ENCODE results near the gene CUTA. TPM values are rescaled to one million over a fixed set of nuclear protein-coding genes. Genes with fewer than 3 reads are reported as not detected.

The CUTA gene
- total and polyA plus RNA-seq, 2 of the 13 experiments (the other 11 are each of a cell fraction or from before 2014, with no cell fraction given) = 170 to 180 TPM

DNA sequence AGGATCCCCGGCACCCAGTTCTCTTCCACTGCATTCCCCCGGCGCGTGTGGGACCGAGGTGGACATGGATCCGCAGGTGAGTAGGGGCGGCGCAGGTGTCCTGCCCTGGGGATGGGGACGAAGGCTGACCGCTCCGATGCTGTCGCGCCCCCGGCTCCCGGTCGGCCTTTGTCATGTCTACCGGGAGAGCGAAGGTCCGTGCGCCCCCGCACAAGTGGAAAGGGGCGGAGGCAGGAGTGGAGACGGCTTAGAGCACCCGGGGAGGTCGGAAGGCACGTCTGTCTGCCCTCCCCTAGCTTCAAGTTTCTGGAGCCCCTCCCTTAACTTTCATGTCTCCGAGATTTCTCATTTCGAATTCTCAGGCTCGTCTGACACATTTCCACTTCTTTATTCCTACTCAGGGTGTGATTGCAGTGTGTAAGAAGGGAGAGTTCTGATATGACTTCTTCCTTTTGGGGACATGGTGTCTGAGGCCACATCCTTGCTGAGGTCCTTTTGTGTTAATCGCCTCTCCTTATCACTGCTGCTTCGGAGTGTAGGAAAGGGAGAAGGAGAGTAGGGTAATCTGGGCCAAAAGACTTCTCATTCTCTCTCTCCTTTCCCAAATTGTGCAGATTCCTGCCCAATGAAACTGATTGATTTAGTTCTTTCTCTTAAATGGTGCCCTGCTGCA, 25.8 kb downstream of the CUTA start (continued):
- TF ChIP-seq, protein P1, sequence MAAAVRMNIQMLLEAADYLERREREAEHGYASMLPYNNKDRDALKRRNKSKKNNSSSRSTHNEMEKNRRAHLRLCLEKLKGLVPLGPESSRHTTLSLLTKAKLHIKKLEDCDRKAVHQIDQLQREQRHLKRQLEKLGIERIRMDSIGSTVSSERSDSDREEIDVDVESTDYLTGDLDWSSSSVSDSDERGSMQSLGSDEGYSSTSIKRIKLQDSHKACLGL (CRISPR knock-in tag; IDR thresholded peaks at IDR 0.05) = peak; percentile 38; the same call in 1 of the 2 replicates
- TF ChIP-seq ZNF547 (CRISPR knock-in tag; IDR thresholded peaks at IDR 0.05) = peak; percentile 64; the same call in 1 of the 2 replicates
- TF ChIP-seq NFRKB (IDR thresholded peaks at IDR 0.05) = no peak
- TF ChIP-seq, protein P2, sequence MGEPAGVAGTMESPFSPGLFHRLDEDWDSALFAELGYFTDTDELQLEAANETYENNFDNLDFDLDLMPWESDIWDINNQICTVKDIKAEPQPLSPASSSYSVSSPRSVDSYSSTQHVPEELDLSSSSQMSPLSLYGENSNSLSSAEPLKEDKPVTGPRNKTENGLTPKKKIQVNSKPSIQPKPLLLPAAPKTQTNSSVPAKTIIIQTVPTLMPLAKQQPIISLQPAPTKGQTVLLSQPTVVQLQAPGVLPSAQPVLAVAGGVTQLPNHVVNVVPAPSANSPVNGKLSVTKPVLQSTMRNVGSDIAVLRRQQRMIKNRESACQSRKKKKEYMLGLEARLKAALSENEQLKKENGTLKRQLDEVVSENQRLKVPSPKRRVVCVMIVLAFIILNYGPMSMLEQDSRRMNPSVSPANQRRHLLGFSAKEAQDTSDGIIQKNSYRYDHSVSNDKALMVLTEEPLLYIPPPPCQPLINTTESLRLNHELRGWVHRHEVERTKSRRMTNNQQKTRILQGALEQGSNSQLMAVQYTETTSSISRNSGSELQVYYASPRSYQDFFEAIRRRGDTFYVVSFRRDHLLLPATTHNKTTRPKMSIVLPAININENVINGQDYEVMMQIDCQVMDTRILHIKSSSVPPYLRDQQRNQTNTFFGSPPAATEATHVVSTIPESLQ (CRISPR knock-in tag; conservative IDR thresholded peaks at IDR 0.05) = 0 out of 2 replicates have a peak, but pooled peaks have one; percentile 16
- TF ChIP-seq RBAK (CRISPR knock-in tag; IDR thresholded peaks at IDR 0.05) = 0 out of 2 replicates have a peak, but pooled peaks have one; percentile 43
- no peak for TF ChIP-seq MIXL1 (CRISPR knock-in tag; IDR thresholded peaks at IDR 0.05)
- peak; percentile 60; the same call in 1 of the 2 replicates for TF ChIP-seq KMT2A (CRISPR knock-in tag; IDR thresholded peaks at IDR 0.05)
- TF ChIP-seq, protein P3, sequence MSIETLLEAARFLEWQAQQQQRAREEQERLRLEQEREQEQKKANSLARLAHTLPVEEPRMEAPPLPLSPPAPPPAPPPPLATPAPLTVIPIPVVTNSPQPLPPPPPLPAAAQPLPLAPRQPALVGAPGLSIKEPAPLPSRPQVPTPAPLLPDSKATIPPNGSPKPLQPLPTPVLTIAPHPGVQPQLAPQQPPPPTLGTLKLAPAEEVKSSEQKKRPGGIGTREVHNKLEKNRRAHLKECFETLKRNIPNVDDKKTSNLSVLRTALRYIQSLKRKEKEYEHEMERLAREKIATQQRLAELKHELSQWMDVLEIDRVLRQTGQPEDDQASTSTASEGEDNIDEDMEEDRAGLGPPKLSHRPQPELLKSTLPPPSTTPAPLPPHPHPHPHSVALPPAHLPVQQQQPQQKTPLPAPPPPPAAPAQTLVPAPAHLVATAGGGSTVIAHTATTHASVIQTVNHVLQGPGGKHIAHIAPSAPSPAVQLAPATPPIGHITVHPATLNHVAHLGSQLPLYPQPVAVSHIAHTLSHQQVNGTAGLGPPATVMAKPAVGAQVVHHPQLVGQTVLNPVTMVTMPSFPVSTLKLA (IDR thresholded peaks at IDR 0.05) = no peak
- TF ChIP-seq ETV6 (CRISPR knock-in tag; conservative IDR thresholded peaks at IDR 0.05) = 0 out of 2 replicates have a peak, but pooled peaks have one; percentile 62
- TF ChIP-seq, protein P4, sequence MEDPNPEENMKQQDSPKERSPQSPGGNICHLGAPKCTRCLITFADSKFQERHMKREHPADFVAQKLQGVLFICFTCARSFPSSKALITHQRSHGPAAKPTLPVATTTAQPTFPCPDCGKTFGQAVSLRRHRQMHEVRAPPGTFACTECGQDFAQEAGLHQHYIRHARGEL (CRISPR knock-in tag; IDR thresholded peaks at IDR 0.05) = peak; percentile 72; the same call in 1 of the 2 replicates
- peak; percentile 67; the same call in 1 of the 2 replicates for TF ChIP-seq ZC3H13 (CRISPR knock-in tag; IDR thresholded peaks at IDR 0.05)

Measured in HepG2 (cell line).